Esophagus mucosa (tissue), 1 donor: Measurements from ENCODE around the gene E2F2. TPM values are rescaled to one million over a fixed set of nuclear protein-coding genes. Genes with fewer than 3 reads are reported as not detected.
"Not testable (repeated sequence)": the region's sequence is repeated elsewhere in the genome, so short reads cannot be mapped to it uniquely, and the experiment has no call there.

ENCODE experiments used
- ATAC-seq: fragments of 200-7000 bp; cut with Tn5 transposase; one replicate; pipeline ENCODE4 v1.9.1; 2020
- total RNA-seq: library from RNA; stranded (reverse); gene quantifications from one replicate; pipeline ENCODE4 v1.2.4, GENCODE V29; 2023
- donor health status: DM: yes; HTN: yes; CAD: no.

E2F2 gene
- total RNA-seq, 1 donor from 2014 or later: 13.9 TPM

DNA sequence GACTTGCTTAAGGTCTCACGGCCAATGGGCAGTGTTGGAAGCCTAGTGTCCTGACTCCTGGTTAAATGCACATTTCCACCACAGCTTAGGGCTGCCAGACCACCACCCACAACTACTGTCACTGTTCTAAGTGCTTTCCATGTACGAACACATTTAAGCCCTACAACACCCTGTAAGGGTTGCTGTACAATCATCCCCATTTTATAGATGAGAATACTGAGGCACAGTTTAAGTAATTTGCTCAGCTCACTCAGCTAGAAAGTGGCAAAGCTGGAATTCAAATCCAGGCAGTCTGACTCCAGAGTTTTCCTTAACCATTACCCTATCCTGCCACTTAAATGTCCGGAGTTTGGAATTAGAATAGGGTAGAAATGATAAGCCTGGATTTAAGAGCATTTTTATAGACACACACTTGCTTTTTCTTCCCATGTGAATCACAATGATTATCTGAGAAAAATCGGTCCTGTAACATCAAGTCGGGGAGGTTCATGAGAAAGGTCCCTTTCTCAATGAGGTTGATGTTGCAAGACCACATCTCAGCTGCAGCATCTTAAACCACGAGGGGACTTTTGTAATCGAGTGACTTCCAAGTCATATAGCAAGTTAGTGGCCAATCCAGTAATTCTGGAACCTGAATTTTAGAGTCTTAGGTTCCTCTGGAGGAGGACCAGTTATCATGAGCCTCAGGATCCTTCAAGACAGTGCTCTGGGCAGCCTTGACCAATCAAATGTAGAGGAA is 8.6 kb downstream of the E2F2 start:
- ATAC-seq: peak; percentile 6

GRCh38 chr1:23521588-23521987 is 9.4 kb downstream of the E2F2 start:
- ATAC-seq: no peak

DNA sequence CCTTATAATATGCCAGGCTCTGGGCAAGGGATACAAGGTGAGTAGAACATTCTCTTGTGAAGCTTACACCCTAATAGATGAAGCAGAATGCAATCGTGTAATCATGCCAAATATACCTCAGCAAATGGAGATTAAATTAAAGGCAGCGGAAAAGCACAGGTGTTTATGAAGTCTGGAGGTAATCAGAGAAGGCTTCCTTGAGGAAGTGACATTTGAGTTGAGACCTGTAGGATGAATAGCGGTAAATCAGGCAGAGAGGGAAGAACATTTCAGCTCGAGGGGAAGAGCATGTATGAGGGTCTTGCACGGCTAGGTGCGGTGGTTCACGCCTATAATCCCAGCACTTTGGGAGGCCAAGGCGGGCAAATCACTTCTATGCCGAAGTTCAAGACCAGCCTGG is 13.5 kb downstream of the E2F2 start:
- no peak for ATAC-seq

GRCh38 chr1:23515905-23516304 is 15.1 kb downstream of the E2F2 start:
- ATAC-seq: no peak

GRCh38 chr1:23514111-23514679 is 16.8 kb downstream of the E2F2 start:
- no peak for ATAC-seq

GRCh38 chr1:23509896-23510295 is 21.1 kb downstream of the E2F2 start:
- ATAC-seq: no peak

DNA sequence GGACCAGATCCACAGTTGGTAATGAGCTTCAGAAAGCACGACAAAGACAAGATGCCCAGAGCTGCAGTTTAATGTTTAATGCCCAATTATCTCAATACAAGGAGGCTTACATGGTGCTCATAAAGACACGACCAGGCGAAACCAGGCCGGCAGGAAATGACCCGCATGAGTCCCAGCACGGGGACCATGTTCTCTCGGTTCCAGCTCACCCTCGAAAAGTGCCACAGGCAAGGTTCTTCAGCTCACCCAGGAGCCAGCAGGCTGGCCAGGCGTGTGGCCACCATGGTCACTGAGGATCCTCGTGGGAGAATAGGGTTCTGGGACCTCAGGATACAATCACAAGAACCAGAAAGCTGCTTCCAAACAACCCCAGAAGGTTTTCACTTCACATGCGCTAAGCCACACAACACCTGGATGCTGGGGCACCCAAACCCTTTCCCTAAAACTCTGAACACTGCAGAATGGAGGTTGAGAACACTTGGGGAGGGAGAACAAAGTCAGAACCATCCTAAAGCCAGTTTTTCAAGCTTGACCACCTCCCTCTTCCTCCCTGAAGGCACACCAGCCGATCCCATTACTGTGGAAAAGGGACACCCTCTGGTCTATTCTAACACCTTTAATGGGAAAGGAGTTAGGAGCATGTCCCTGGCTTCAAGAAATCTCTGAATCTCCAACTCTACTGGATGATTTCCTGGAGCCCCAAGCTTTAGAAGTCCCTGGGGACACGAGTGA is 24.5 kb downstream of the E2F2 start:
- peak; percentile 58 for ATAC-seq

GRCh38 chr1:23505851-23506250 is 25.2 kb downstream of the E2F2 start:
- ATAC-seq: no peak

DNA sequence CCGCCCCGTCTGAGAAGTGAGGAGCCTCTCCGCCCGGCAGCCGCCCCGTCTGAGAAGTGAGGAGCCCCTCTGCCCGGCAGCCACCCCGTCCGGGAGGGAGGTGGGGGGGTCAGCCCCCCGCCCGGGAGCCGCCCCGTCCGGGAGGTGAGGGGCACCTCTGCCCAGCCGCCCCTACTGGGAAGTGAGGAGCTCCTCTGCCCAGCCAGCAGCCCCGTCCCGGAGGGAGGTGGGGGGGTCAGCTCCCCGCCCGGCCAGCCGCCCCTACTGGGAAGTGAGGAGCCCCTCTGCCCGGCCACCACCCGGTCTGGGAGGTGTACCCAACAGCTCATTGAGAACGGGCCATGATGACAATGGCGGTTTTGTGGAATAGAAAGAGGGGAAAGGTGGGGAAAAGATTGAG is 26.9 kb downstream of the E2F2 start:
- not testable (repeated sequence) for ATAC-seq

DNA sequence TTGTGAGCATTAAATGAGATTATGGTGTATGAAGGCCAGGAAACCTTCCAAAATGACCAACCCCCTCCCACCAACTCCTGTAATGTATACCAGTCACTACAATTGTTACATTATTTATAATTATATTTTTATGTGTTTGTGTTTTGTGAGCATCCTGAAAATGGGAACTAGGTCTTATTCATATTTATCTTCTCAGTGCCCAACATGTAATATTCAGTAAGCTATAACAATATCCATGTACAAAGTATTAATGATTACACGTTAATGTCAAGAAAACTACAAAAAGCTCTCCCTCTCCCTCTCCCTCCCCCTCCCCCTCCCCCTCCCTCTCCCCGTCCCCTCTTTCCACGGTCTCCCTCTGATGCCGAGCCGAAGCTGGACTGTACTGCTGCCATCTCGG is 28.1 kb downstream of the E2F2 start:
- no peak for ATAC-seq

GRCh38 chr1:23500466-23500865 is 30.6 kb downstream of the E2F2 start:
- no peak for ATAC-seq

DNA sequence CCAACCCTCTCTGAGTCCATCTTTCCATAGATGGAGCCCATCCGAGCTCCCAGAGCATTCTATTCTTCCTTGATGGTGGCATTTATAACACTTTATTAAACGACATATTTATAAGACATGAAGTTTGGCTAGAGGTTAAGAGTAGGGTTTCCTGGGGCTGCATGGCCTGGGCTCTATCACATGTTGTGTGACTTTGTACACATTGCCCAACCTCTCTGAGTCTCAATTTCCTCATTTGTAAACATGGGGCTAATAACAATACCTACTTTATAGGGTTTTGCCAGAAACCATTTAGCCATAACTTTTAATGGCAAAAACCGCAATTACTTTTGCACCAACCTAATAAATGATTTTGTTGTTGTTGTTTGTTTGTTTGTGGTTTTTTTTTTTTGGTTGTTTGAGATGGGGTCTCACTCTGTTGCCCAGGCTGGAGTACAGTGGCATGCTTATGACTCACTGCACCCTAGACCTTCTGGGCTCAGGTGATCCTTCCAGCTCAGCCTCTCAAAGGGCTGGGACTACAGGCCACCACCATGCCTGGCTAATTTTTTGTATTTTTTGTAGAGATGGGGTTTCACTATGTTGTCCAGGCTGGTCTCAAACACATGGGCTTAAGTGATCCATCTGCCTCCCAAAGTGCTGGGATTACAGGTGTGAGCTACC is 33.1 kb downstream of the E2F2 start:
- ATAC-seq: no peak

DNA sequence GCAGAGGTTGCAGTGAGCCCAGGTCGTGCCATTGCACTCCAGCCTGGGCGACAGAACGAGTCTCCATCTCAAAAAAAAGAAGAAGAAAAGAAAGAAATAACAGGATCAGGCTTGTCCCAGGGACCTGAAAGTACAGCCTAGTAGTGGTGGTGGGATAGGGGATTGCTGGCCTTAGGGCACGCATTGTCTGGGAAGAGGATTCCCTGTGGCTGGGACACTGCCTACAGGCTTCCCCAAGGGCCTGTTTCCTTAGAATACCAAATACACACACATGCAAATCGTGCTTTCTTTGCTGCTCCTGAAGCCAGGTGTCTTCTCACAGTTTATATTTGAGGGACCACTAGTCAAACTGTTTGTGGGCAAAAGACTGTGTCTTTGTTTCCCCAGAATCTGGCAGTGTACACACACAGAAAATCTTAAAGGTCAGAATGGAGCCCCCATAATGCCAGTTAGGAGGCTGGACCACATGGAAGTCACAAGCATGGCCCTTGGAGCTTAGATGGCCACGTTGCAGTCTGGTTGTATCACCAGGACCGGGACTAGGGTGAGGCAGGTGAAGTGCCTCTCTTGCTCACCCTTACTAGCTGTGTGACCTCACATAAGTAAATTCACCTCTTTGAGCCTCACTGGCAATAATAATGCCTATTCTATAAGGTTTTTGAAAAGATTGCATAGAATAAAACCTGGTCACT is 34.4 kb downstream of the E2F2 start:
- peak; percentile 30 for ATAC-seq

GRCh38 chr1:23494836-23495235 is 36.2 kb downstream of the E2F2 start:
- not testable (repeated sequence) for ATAC-seq

DNA sequence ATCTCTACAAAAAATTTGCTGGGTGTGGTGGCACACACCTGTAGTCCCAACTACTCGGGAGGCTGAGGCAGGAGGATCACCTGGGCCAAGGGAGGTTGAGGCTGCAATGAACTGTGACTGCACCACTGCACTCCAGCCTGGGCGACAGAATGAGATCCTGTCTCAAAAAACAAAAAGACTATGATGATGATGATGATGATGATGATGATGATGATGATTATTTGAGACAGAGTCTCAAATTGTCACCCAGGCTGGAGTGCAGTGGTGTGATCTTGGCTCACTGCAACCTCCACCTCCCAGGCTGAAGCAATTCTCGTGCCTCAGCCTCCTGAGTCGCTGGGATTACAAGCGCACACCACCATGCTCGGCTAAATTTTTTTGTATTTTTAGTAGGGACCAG is 38.3 kb downstream of the E2F2 start:
- not testable (repeated sequence) for ATAC-seq

DNA sequence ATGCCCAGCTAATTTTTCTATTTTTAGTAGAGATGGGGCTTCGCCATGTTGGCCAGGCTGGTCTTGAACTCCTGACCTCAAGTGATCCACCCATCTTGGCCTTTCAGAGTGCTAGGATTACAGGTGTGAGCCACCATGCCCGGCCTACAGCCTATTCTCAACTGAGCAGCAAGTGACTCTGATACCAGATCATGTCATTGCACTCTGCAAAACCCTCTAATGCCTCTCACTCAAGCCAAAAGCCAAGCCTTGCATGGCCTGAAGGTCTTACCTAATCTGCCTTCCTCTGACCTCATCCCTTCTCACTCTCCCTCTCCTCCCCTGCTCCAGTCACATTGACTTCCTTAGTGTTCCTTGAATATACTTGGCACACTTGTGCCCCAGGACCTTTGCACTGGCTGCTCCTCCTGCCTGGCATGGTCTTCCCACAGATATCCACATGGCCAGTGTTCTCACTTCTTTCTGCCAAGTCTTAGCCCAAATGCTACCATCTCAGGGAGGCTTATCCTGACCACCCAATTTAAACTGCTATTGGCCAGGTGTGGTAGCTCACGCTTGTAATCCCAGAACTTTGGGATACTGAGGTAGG is 38.8 kb downstream of the E2F2 start:
- peak; percentile 49 for ATAC-seq

GRCh38 chr1:23489842-23490241 is 41.2 kb downstream of the E2F2 start:
- no peak for ATAC-seq

- no peak for ATAC-seq
Observed at GRCh38 chr1:23485002-23485332, 46.1 kb downstream of the E2F2 start.

DNA sequence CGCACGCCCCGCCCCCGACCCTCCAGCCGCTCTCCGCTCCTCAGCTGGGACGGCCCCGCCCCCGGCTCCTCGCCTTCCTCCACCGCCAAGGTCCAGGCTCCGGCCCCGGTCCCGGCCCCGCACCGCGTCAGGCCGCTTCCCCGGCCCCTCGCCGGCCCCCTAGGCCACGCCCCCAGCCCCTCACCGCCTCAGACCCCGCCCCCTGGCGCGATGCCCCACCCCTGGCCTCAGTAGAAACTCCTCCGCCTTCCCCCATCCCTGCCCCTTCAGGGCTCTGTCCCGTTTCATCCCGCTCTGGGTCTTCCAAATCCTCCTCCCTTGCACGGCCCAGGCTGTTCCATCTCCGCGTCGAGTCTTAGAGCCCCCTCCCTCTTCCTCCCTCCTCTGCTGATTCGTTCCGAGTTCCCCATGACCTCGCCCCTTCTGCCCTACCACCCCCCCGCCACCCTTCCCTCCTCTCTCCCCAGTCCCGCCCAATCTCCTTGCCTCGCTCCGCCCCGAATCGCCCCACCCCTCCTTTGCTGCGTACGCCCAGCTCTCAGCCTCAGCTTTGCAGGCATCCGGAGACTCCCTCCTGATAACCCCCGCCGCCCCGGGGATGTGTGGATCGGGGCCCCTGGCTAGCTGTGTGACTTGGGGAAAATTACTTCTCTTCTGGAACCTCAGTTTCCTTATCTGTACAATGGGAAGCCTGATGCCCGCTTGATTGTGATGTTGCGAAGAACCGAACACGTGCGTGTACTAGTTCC is 46.6 kb downstream of the E2F2 start:
- peak; percentile 91 for ATAC-seq

DNA sequence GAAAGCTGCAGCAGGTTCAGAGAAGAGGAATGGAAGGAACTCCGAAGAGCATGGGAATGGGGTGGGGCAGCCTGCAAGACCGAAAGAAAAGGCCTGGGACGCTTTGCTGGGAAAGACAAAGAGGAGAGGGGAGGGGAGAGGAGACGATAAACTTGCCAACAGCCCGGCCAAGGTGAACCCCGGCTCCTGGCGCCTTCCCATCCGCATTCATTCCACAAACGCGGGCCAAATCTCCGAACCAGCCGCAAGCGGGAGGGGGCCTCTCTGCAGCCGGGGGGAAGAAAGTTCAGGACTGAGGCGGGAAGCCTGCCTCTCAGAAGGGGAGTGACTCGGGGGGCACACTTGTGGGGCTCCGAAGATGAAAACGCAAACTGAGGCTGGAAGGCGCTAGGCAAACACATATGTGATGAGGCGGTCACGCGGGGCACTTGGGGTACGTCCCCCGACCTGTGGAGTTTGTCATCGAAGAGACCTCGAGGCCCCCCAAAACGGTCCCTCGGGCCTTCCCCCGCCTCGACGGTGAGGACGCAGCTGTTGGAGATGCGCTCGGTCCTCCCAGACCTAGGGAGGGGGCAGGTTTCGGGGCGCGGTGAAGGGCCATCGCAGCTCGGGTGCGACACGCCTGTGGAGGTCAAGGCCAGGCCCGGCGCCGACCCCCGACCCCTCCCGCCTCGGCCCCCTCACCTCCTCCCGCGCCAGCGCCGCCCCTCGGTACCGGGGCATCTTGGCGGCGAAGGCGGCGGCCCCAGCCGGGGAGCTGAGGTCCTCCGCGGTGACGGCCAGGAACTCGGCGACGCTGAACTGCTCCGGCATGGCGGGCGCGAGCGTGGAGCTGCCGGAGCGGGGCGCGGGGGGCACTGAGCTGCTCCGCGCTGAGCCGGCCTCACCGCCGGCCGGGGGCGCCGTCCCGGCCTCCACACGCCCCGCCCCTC is 47.4 kb downstream of the E2F2 start, which contains the start of gene ASAP3:
Gene ASAP3 (minus strand): TSS at position 859 of the 932 bp plus-strand sequence. CDS start 46 bp downstream, at position 813.
- peak; percentile 19 for ATAC-seq
